GM18907 (cell line): Measurements from ENCODE around the gene LDHAL6A.
"Not testable (repeated sequence)": the region's sequence is repeated elsewhere in the genome, so short reads cannot be mapped to it uniquely, and the experiment has no call there.

Experiments used
- ATAC-seq: cut with Tn5 transposase; IDR thresholded peaks from one replicate; pipeline ENCODE4 v1.9.1; 2021; ENCODE audit warnings: mild to moderate bottlenecking, moderate library complexity; ENCODE audit not compliant: unreplicated experiment

LDHAL6A gene

GRCh38 chr11:18455686-18456372 is at the start of gene LDHAL6A:
Gene LDHAL6A, plus strand, starts transcription at chr11:18455856. Its CDS starts 825 bp downstream, at chr11:18456681.
- ATAC-seq = no peak

DNA sequence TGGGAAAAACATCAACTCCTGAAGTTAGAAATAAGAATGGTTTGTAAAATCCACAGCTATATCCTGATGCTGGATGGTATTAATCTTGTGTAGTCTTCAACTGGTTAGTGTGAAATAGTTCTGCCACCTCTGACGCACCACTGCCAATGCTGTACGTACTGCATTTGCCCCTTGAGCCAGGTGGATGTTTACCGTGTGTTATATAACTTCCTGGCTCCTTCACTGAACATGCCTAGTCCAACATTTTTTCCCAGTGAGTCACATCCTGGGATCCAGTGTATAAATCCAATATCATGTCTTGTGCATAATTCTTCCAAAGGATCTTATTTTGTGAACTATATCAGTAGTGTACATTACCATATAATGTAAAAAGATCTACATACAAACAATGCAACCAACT is 48.3 kb upstream of the LDHAL6A start:
- ATAC-seq = not testable (repeated sequence)

GRCh38 chr11:18408558-18409291 is 46.9 kb upstream of the LDHAL6A start:
- no peak for ATAC-seq

DNA sequence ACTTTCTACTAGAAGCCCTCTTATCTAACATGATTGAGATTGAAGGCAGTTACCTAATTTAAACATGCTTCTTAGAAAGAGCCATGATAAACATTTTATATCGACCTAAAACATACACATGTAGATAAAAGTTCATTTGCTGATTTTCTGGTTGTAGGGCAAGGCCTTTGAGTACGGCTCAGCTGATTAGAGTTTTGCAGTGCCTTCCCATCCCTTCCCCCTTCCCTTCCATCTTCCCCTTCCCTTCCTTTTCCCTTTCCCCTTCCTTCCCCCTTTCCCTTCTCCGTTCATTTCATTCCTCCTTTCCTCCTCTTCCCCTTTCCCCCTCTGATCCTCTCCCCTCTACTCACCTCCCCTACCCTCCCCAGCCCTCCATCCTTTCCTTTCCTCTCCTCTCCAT is 39.2 kb upstream of the LDHAL6A start:
- ATAC-seq = no peak

- ATAC-seq = no peak
Observed at GRCh38 chr11:18419040-18419439, 36.6 kb upstream of the LDHAL6A start.

- ATAC-seq = no peak
Observed at GRCh38 chr11:18420067-18420466, 35.6 kb upstream of the LDHAL6A start.

DNA sequence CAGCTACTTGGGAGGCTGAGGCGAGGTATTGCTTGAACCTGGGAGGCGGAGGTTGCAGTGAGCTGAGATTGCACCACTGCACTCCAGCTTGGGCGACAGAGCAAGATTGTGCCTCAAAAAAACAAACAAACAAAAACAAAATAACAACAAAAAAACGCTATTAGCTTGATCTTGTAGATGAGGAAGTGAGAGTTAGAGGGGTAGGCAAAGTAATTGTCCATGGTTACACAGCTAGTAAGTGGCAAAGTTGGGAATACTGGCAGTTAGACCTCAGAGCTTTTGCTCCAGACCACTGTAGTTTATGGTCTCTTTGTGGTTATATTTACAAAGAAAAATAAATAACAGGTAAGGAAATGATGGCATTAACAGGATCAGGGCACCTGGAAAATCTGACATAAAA is 28.4 kb upstream of the LDHAL6A start:
- ATAC-seq = no peak

DNA sequence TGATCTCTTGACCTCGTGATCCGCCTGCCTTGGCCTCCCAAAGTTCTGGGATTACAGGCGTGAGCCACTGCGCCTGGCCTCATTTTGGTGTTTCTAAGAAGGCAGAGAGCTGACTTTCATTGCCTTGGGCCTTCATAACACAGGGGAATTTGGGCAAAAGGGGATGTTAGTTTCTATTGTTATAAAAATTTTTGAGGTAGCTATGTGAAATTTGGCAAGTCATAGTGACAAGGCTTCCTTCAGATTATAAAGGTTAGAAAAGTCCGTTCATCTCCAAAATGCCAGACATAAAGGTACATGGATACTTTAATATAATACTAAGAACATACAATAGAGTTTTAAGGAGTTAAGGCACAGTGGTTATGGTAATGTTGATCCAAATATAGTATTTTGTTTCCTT is 26.3 kb upstream of the LDHAL6A start:
- ATAC-seq = no peak

DNA sequence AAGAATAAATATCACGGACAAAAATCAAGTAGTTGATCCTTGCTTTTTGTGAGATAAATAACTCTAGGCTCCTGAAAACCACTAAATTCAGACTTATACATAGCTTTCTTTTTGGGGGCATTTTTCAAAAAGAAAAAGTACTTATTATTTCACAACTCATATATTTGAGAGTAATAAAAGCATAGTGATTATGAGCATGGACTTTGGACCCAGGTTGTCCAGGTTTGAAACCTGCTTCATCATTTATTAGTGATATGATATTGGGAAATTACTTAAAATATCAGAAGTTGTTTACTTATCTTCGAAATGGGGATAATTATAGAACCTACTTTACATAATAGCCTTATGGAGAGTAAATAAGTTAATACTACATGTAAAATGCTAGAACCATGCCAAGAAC is 17.0 kb upstream of the LDHAL6A start:
- no peak for ATAC-seq

GRCh38 chr11:18449251-18449650 is 6.4 kb upstream of the LDHAL6A start:
- no peak for ATAC-seq

GRCh38 chr11:18452927-18453326 is 2.7 kb upstream of the LDHAL6A start:
- no peak for ATAC-seq

GRCh38 chr11:18457450-18457849 is 1.8 kb downstream of the LDHAL6A start:
- ATAC-seq = no peak

- ATAC-seq = no peak
Observed at GRCh38 chr11:18459634-18460033, 4.0 kb downstream of the LDHAL6A start.

DNA sequence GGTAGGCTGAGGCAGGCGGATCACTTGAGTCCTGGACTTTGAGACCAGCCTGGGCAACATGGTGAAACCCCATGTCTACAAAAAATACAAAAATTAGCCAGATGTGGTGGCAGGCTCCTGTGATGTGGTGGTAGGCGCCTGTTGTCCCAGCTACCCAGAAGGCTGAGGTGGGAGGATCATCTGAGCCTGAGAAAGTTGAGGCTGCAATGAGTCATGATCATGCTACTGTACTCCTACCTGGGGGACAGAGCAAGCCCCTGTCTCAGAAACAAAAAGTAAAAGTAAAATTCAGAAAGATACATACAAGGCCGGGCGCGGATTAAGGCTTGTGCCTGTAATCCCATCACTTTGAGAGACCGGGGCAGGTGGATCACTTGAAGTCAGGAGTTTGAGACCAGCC is 6.3 kb downstream of the LDHAL6A start:
- ATAC-seq = no peak

DNA sequence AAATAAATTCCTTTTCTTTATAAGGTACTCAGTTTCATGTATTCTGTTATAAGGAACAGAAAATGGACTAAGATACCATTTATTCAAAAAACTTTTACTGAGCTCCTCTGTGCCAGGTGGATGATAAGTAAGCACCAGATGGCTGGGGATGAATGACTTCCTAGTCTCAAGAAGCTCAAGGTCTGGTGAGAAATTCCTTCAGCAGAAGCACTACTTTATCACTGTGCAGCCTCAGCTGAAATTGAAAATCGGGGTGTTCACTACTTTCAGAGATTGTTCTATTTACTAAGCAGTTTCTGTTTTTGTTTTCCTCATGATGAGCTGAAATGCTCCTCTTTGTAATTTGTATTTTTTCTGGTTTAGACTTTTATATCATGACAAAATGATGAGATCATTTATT is 7.8 kb downstream of the LDHAL6A start:
- no peak for ATAC-seq

- ATAC-seq = no peak
Observed at GRCh38 chr11:18466402-18466801, 10.7 kb downstream of the LDHAL6A start.

- ATAC-seq = no peak
Observed at GRCh38 chr11:18468059-18468458, 12.4 kb downstream of the LDHAL6A start.

- no peak for ATAC-seq
Observed at GRCh38 chr11:18468961-18469360, 13.3 kb downstream of the LDHAL6A start.

- ATAC-seq = no peak
Observed at GRCh38 chr11:18471995-18472394, 16.3 kb downstream of the LDHAL6A start.

GRCh38 chr11:18472587-18472986 is 16.9 kb downstream of the LDHAL6A start:
- ATAC-seq = no peak

DNA sequence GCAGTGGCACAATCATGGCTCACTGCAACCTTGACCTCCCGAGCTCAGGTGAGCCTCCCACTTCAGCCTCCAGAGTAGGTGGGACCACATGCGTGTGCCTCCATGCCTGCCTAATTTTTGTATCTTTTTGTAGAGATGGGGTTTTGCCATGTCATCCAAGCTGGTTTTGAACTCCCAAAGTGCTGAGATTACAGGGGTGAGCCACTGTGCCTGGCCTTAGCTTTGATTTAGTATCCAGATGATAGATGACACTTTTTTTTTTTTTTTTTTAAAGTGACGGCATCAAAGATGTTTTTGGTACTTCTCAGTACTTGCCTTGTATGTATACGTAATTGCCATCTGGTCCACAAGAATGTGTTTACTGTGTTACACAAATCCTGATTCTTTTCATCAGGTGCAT is 23.4 kb downstream of the LDHAL6A start:
- no peak for ATAC-seq

DNA sequence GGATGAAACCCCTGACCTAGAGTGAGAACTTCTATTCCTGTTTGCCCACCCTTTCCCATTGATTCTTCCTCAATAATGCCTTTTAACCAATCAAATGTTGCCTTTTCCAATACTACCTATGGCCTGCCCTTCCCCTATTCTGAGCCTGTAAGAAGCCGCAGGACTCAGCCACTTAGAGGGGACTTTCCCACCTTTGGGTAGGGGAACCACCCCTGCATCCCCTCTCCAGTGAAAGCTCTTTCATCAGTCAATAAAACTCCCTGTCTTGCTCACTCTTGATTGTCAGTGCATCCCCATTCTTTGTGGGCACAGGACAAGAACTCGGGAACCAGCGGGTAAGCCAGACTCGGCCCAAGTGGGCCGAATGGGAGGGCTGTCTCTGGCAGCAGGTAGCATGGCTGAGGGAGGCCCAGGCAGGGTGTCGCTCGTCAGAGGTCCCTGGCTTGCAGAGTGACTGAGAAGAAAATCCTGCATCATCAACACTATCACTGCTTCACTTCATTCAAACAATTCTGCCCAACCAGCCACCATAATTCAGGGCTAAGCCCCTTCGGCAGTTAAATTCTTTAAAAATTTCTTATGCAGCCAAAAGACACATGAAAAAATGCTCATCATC is 30.4 kb downstream of the LDHAL6A start:
- peak; percentile 73 for ATAC-seq
